MCF 10A (cell line): ENCODE measurements around the gene GPR153. TPM values are rescaled to one million over a fixed set of nuclear protein-coding genes. Genes with fewer than 3 reads are reported as not detected.
A peak's percentile ranks its signal among the peaks of the same experiment; 100 is the strongest.

Experiments
- BruUV-seq: library from RNA; stranded (reverse); fragments of 400-500 nt; replicated peaks from 2 replicates; lab custom pipeline; 2021; lab: Mats Ljungman, UMichigan
- CTCF ChIA-PET: fragments of 300-600 bp; sonication (Branson Sonifier 250); formaldehyde crosslinking; extraction: SDS; loops from one replicate; lab custom pipeline; 2021; ENCODE audit warnings: antibody characterized with exemption, inconsistent platforms; lab: Yijun Ruan, JAX
- POLR2A ChIA-PET: fragments of 300-600, 350-650 bp; sonication (Branson Sonifier 250); formaldehyde crosslinking; extraction: SDS; loops from one replicate; lab custom pipeline; 2020; ENCODE audit warnings: antibody characterized with exemption, inconsistent platforms; lab: Yijun Ruan, JAX
- DNase-seq: peaks from one replicate; pipeline ENCODE4 v3.0.0-alpha.2; 2018; ENCODE audit not compliant: unreplicated experiment
- H3K27ac Mint-ChIP-seq: one replicate; pipeline ENCODE4 v1.8.0; 2022; ENCODE audit warnings: mild to moderate bottlenecking, low read depth, mixed read lengths; ENCODE audit not compliant: unreplicated experiment
- H3K27me3 Mint-ChIP-seq: one replicate; pipeline ENCODE4 v1.8.0; 2022; ENCODE audit warnings: mixed read lengths; ENCODE audit not compliant: insufficient read depth, unreplicated experiment
- H3K36me3 Mint-ChIP-seq: one replicate; pipeline ENCODE4 v1.8.0; 2022; ENCODE audit warnings: mild to moderate bottlenecking, moderate library complexity, mixed read lengths; ENCODE audit not compliant: insufficient read depth, unreplicated experiment
- H3K4me1 Mint-ChIP-seq: one replicate; pipeline ENCODE4 v1.8.0; 2022; ENCODE audit warnings: mixed read lengths; ENCODE audit not compliant: insufficient read depth, unreplicated experiment
- H3K4me3 Mint-ChIP-seq: one replicate; pipeline ENCODE4 v1.8.0; 2022; ENCODE audit warnings: mild to moderate bottlenecking, moderate library complexity, mixed read lengths; ENCODE audit not compliant: unreplicated experiment
- H3K9me3 Mint-ChIP-seq: one replicate; pipeline ENCODE4 v1.8.0; 2022; ENCODE audit warnings: mixed read lengths; ENCODE audit not compliant: unreplicated experiment
- intact Hi-C: fragments of 100-400 bp; cut with micrococcal nuclease; formaldehyde crosslinking; loops from 2 replicates; pipeline ENCODE4 v1.14.1; 2022
- total RNA-seq: library from RNA; stranded (reverse); gene quantifications from 2 replicates; pipeline ENCODE4 v1.2.3, GENCODE V29; 2022
- TF ChIP-seq, protein P1 (sequence below): fragments of 200-600 bp; IDR thresholded peaks from one replicate; pipeline ENCODE4 v1.8.0; 2022; ENCODE audit warnings: antibody characterized with exemption, mild to moderate bottlenecking; ENCODE audit not compliant: unreplicated experiment

The GPR153 gene
- total RNA-seq, 1 experiment from 2014 or later = 5.0 TPM

DNA sequence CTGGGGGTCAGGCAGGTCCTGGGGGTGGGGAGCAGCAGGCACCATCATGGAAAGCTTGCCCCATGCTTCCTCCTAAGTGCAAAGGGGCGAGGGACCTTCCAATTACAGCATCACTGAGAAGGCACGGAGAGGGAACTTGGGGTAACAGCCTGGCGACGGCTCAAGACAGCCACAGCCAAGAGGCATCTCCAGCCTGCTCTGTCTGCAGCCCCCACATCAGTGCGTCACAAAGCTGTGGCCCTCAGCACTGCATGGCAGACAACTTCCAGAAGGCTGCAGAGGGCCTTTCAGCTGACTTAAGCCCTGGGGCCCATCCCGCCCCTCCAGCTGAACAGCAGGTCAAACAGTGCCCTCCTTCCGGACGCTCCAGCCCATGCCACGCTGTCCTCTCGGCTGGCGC, 13.2 kb upstream of the GPR153 start:
- no peak overlapping the region for H3K27ac Mint-ChIP-seq
- TF ChIP-seq, protein P1, sequence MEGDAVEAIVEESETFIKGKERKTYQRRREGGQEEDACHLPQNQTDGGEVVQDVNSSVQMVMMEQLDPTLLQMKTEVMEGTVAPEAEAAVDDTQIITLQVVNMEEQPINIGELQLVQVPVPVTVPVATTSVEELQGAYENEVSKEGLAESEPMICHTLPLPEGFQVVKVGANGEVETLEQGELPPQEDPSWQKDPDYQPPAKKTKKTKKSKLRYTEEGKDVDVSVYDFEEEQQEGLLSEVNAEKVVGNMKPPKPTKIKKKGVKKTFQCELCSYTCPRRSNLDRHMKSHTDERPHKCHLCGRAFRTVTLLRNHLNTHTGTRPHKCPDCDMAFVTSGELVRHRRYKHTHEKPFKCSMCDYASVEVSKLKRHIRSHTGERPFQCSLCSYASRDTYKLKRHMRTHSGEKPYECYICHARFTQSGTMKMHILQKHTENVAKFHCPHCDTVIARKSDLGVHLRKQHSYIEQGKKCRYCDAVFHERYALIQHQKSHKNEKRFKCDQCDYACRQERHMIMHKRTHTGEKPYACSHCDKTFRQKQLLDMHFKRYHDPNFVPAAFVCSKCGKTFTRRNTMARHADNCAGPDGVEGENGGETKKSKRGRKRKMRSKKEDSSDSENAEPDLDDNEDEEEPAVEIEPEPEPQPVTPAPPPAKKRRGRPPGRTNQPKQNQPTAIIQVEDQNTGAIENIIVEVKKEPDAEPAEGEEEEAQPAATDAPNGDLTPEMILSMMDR = no peak
- intact Hi-C loops = no loop called here
- no peaks in the 10 kb centered on the region for H3K9me3 Mint-ChIP-seq
- DNase-seq = no peak
- POLR2A ChIA-PET = no interaction called here
- CTCF ChIA-PET = interaction anchor here (1.2 kb wide), 1 partner anchor 69 kb away, joined by 3 read pairs; no protein-coding TSS in a partner anchor
- H3K4me3 Mint-ChIP-seq = no peak overlapping the region
- BruUV-seq = no TSS peak
- no peaks in the 10 kb centered on the region for H3K4me1 Mint-ChIP-seq
- H3K36me3 Mint-ChIP-seq = peaks cover 16% of the 10 kb centered on the region
- no peaks in the 10 kb centered on the region for H3K27me3 Mint-ChIP-seq

DNA sequence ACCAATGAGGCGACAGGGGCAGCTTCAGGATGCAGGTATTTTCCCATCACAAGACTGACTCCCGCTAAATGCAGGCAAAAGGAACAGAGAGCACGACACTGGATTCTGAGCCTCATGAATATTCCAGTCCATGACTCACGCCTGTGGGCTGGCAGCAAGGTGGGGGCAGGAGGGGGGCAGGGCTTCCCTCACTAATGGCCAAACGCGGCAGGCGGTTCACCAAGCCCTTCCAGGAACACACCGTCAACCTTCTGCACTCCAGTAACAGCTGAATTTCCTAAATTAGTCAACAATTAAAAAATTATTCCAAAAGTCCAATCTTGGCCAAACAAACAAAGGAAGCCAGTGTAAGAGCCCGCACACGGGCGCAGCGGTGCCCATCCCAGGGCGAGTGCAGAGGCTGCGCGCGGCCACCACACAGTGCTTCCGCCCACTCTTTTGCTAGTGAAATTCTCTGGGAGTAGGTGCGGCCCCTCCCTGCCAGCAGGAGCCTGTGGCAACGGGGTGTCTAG, 12.5 kb upstream of the GPR153 start:
- no TSS peak for BruUV-seq
- TF ChIP-seq, protein P1 = no peak
- Mint-ChIP-seq H3K4me3 (no peak overlapping the region), H3K36me3 (peaks cover 16% of the 10 kb centered on the region), H3K4me1 (no peaks in the 10 kb centered on the region), H3K27me3 (no peaks in the 10 kb centered on the region), H3K9me3 (no peaks in the 10 kb centered on the region), H3K27ac (no peak overlapping the region)
- peak; percentile 26 for DNase-seq
- POLR2A ChIA-PET = no interaction called here
- CTCF ChIA-PET = interaction anchor here (0.6 to 1.2 kb wide), 2 partner anchors 63 to 70 kb away, joined by 3 to 4 read pairs; no protein-coding TSS in a partner anchor
- intact Hi-C loops = no loop called here

DNA sequence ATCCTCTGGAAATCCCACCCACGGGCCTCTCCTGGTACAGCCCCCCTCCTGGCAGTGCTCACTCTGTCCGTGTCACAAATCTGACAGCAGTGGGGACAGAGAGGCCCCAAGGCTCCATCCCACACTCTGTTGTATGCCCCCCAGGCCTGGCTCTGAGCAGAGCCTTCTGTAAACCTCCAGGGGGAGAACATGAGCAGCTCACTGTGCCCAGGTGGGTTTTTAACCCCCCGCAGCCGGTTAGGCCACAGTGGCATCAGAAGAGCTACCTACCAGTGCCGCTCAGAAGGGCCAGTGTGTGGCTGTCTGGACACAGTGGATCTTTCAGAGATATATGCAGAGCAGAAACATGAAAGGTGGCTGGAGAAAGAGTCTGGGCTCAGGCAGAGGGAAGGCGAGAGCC, 12.0 kb upstream of the GPR153 start:
- Mint-ChIP-seq H3K4me1 (peaks cover 3% of the 10 kb centered on the region), H3K9me3 (no peaks in the 10 kb centered on the region), H3K27ac (no peak overlapping the region), H3K27me3 (no peaks in the 10 kb centered on the region), H3K4me3 (no peak overlapping the region), H3K36me3 (peaks cover 15% of the 10 kb centered on the region)
- no peak for DNase-seq
- intact Hi-C loops = no loop called here
- BruUV-seq = no TSS peak
- CTCF ChIA-PET = interaction anchor here (0.6 to 1.2 kb wide), 2 partner anchors 63 to 70 kb away, joined by 3 to 4 read pairs; no protein-coding TSS in a partner anchor
- TF ChIP-seq, protein P1 = no peak
- POLR2A ChIA-PET = no interaction called here

DNA sequence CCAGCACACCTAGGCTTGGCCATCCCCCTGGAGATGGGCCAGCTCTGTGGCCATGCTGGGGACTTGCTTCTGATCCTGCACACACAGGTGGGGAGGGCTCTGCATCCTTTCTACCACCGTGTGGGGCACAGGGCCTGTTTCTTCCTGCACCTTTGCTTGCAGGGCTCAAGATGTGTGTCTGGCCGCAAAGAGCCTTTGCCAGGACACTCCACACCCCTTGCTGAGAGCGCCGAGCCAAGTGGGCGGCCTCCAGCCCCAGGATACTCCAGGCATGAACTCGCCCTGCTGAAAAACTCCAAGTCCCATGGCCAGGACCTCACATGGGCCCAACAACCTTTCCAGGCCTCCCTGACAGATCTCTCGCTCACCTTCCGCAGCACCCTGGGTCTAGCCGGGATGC, 11.6 kb upstream of the GPR153 start:
- no TSS peak for BruUV-seq
- no peak overlapping the region for H3K27ac Mint-ChIP-seq
- no peak for DNase-seq
- TF ChIP-seq, protein P1 = no peak
- POLR2A ChIA-PET = no interaction called here
- H3K4me3 Mint-ChIP-seq = no peak overlapping the region
- H3K36me3 Mint-ChIP-seq = peaks cover 11% of the 10 kb centered on the region
- no peaks in the 10 kb centered on the region for H3K27me3 Mint-ChIP-seq
- H3K9me3 Mint-ChIP-seq = no peaks in the 10 kb centered on the region
- intact Hi-C loops = no loop called here
- peaks cover 7% of the 10 kb centered on the region for H3K4me1 Mint-ChIP-seq
- CTCF ChIA-PET = no interaction called here
